ENCODE data around the gene KCNG2. TPM values are rescaled to one million over a fixed set of nuclear protein-coding genes. Genes with fewer than 3 reads are reported as not detected.

KCNG2 gene
- total RNA-seq, 4 donors from 2014 or later = 0.55 TPM; not detected in 3

DNA sequence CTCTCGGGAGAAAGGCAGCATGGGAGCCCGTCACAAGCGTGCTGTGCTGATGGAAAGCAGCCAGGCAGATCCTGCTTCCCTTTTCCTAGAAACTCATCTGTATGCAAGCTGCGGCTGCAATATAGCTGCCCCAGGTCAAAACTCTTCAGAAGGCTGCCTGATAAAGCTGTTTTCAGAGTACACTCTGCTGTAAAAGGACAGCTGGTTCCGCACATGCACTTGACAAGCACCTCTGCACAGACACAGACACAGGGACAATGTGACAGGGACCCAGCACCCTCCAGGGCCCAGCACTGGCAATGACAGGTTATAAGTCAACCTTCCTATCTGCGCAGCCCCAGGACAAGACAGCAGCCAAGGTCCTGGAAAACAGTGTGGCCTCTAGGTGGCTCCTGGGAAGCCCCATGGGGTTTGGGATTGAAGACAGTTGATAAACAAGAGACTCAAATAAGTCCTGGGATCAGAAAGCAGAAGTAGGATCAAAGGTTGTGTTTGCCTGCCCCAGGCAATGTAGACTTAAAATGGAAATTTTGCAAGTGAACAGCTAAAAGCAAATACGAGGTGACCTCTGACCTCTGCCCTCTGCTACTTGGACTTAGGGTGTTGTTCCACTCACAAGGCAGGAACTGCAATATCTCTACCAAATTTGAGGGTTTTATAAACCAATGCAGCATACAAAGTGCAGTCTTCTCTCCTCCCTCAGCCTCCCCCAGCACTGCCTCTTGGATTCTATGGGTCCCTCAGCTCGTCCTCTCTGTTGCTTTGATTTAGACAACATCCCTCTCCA, 136.8 kb downstream of the KCNG2 start:
- intact Hi-C loops (cut with DNase I; ENCODE audit: low total_unique reads) (no loop called here), in situ Hi-C loops (cut with MboI; ENCODE audit: low sequenced_read_pairs in 4 of 4) (no loop called here)
- DNase-seq = peak in 1 of 2 donors; percentile 12

DNA sequence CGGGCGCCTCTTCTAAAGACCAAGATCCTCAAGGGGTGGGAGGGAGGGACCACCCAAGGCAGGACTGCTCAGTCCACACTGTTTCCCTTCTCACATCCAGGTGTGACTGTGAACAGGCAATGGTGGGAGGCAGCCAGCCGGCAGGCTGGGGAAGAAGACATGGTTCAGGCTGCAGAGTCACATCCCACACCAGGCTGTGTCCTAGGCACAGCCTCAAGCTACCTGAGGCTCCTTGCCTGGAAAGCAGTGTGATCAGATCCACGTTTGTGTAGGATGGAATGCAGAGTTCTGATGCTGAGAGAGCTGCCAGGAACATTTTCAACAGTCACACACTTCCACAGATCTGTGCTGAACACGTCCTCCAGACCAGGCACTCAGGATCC, 137.4 kb downstream of the KCNG2 start:
- TF ChIP-seq, protein P1, sequence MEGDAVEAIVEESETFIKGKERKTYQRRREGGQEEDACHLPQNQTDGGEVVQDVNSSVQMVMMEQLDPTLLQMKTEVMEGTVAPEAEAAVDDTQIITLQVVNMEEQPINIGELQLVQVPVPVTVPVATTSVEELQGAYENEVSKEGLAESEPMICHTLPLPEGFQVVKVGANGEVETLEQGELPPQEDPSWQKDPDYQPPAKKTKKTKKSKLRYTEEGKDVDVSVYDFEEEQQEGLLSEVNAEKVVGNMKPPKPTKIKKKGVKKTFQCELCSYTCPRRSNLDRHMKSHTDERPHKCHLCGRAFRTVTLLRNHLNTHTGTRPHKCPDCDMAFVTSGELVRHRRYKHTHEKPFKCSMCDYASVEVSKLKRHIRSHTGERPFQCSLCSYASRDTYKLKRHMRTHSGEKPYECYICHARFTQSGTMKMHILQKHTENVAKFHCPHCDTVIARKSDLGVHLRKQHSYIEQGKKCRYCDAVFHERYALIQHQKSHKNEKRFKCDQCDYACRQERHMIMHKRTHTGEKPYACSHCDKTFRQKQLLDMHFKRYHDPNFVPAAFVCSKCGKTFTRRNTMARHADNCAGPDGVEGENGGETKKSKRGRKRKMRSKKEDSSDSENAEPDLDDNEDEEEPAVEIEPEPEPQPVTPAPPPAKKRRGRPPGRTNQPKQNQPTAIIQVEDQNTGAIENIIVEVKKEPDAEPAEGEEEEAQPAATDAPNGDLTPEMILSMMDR (IDR thresholded peaks at IDR 0.05 in 4 of 5, conservative IDR thresholded peaks at IDR 0.05 in 1 of 5) = no peak
- TF ChIP-seq POLR2A (IDR thresholded peaks at IDR 0.05) = no peak
- Histone ChIP-seq H3K27ac (no peak overlapping the region), H3K36me3 (peaks cover 0 to 19% of the 10 kb centered on the region in 2 donors), H3K4me1 (peaks cover 17 to 30% of the 10 kb centered on the region in 2 donors), H3K9me3 (peaks cover 0 to 4% (median 0%) of the 10 kb centered on the region in 3 donors), H3K27me3 (no peaks in the 10 kb centered on the region), H3K4me3 (no peak overlapping the region)
- DNase-seq (peak in 1 of 2 donors; percentile 4), ATAC-seq (no peak)
- intact Hi-C loops (cut with DNase I; ENCODE audit: low total_unique reads) (no loop called here), in situ Hi-C loops (cut with MboI; ENCODE audit: low sequenced_read_pairs in 4 of 4) (no loop called here)

More for the DNA sequence above, 136.8 kb downstream of the KCNG2 start:
- Histone ChIP-seq H3K36me3 (peaks cover 0 to 24% of the 10 kb centered on the region in 2 donors), H3K27me3 (no peaks in the 10 kb centered on the region), H3K9me3 (peaks cover 0 to 10% (median 0%) of the 10 kb centered on the region in 3 donors), H3K4me3 (no peak overlapping the region), H3K27ac (peak overlapping the region in 1 of 4 donors; percentile 2), H3K4me1 (peaks cover 15 to 24% of the 10 kb centered on the region in 2 donors)
- no peak for TF ChIP-seq POLR2A (IDR thresholded peaks at IDR 0.05)
- TF ChIP-seq, protein P1 (IDR thresholded peaks at IDR 0.05 in 4 of 5, conservative IDR thresholded peaks at IDR 0.05 in 1 of 5) = no peak
- no peak for ATAC-seq

DNA sequence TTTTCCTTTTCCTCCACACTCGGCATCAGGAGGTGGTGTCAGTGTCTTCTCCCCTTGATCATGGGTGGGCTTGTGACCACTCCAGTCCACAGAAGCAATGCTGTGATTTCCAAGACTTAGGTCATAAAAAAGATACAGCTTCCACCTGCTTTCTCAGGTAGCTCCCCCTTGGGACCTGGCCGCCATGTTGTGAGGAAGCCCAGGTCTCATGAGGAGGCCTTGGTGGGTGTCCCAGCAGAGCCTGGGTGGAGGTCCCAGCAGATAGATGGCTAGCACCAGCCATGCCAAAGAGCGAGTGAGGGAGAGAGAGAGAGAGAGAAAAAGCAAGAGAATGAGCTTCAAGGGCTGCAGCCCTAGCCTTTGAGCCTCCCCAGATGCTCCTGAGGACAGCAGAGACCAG, 137.8 kb downstream of the KCNG2 start:
- H3K4me3 ChIP-seq = no peak overlapping the region
- DNase-seq = peak in 1 of 2 donors; percentile 4
- no peaks in the 10 kb centered on the region for H3K27me3 ChIP-seq
- TF ChIP-seq POLR2A (IDR thresholded peaks at IDR 0.05) = no peak
- TF ChIP-seq, protein P1 (IDR thresholded peaks at IDR 0.05 in 4 of 5, conservative IDR thresholded peaks at IDR 0.05 in 1 of 5) = no peak
- intact Hi-C loops (cut with DNase I; ENCODE audit: low total_unique reads) (no loop called here), in situ Hi-C loops (cut with MboI; ENCODE audit: low sequenced_read_pairs in 4 of 4) (no loop called here)
- H3K36me3 ChIP-seq = peaks cover 0 to 17% of the 10 kb centered on the region in 2 donors
- H3K27ac ChIP-seq = no peak overlapping the region
- no peaks in the 10 kb centered on the region for H3K9me3 ChIP-seq
- peaks cover 17 to 32% of the 10 kb centered on the region in 2 donors for H3K4me1 ChIP-seq
- ATAC-seq = no peak

DNA sequence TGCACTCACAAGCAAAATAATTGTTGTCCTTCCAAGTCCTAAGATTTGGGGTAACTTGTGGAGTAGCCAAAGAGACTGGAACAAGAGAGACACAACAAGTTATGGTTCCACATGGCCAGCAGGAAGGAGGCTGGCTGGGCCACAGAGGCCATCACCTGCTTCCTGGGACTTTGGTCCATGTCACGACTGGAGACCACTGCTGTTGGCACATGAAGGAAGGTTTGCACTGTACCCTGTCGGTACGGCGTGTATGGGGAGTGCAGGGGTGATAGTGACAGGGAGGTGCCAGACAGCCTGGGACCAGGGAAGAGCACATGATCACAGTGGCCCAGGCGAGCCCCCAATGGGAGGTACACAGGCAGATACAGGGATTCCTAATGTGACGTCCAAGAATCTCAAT, 138.2 kb downstream of the KCNG2 start:
- TF ChIP-seq, protein P1 (IDR thresholded peaks at IDR 0.05 in 4 of 5, conservative IDR thresholded peaks at IDR 0.05 in 1 of 5) = no peak
- Histone ChIP-seq H3K27me3 (no peaks in the 10 kb centered on the region), H3K4me3 (no peak overlapping the region), H3K27ac (no peak overlapping the region), H3K4me1 (peaks cover 17 to 37% of the 10 kb centered on the region in 2 donors), H3K36me3 (peaks cover 0 to 17% of the 10 kb centered on the region in 2 donors), H3K9me3 (no peaks in the 10 kb centered on the region)
- DNase-seq (peak in 1 of 2 donors; percentile 5), ATAC-seq (no peak)
- intact Hi-C loops (cut with DNase I; ENCODE audit: low total_unique reads) (no loop called here), in situ Hi-C loops (cut with MboI; ENCODE audit: low sequenced_read_pairs in 4 of 4) (no loop called here)
